HepG2 (cell line): ENCODE results near the gene CCT8. TPM values are rescaled to one million over a fixed set of nuclear protein-coding genes. Genes with fewer than 3 reads are reported as not detected.

Source experiments
- ATAC-seq: fragments of 200-7000 bp; cut with Tn5 transposase; 3 replicates; pipeline ENCODE4 v1.9.1; 2020; ENCODE audit warnings: mild to moderate bottlenecking, moderate library complexity
- BruUV-seq: library from RNA; stranded (reverse); fragments of 400-500 nt; replicated peaks from 2 replicates; lab custom pipeline; 2021; lab: Mats Ljungman, UMichigan
- CTCF ChIA-PET: fragments of 300-600 bp; formaldehyde crosslinking; extraction: SDS; loops from one replicate; lab custom pipeline; 2021; ENCODE audit warnings: low total read pairs, inconsistent platforms, low intra/inter-chr PET ratio; lab: Yijun Ruan, JAX
- POLR2A ChIA-PET: fragments of 350-600 bp; sonication (Branson Sonifier 250); formaldehyde crosslinking; loops from one replicate; lab custom pipeline; 2020; ENCODE audit warnings: antibody characterized with exemption, inconsistent platforms; lab: Yijun Ruan, JAX
- DNase-seq: peaks from one replicate; pipeline ENCODE4 v3.0.0-alpha.2; 2015; ENCODE audit warnings: low spot score
- FAIRE-seq: peaks from 3 replicates; lab custom pipeline; 2011; peaks lifted over from hg19 to GRCh38; lab: Jason Lieb, UNC
- H2AFZ ChIP-seq: one replicate; pipeline ENCODE4 v1.6.1; 2011; ENCODE audit warnings: low read length, inconsistent platforms
- H3K27ac ChIP-seq: fragments of 300-600 bp; 3 replicates; pipeline ENCODE4 v1.8.0; 2011; ENCODE audit warnings: mixed run types, mild to moderate bottlenecking, mixed read lengths, low read length, inconsistent platforms; ENCODE audit not compliant: insufficient read depth; ENCODE audit errors: extremely low read length
- H3K27me3 ChIP-seq, 2 experiments: fragments of 200-600 bp in 1 of 2; 2 replicates in 1 of 2; 3 replicates in 1 of 2; pipeline versions ENCODE4 v1.6.0 to v1.8.0; 2011; ENCODE audit warnings: low read length in 2 of 2, mild to moderate bottlenecking in 2 of 2, moderate library complexity in 2 of 2, inconsistent platforms in 1 of 2; ENCODE audit not compliant: insufficient read depth in 2 of 2, control insufficient read depth in 1 of 2
- H3K36me3 ChIP-seq, 2 experiments: fragments of 200-600 bp in 1 of 2; replicated peaks in 1 of 2; 2 replicates in 1 of 2; 3 replicates in 1 of 2; pipeline versions ENCODE4 v1.5.1 to v1.8.0; 2011; ENCODE audit warnings: low read length in 2 of 2, inconsistent platforms in 1 of 2; ENCODE audit not compliant: insufficient read depth in 2 of 2, control insufficient read depth in 1 of 2
- H3K4me1 ChIP-seq: 2 replicates; pipeline ENCODE4 v1.5.1; 2012; ENCODE audit warnings: low read length, inconsistent platforms; ENCODE audit not compliant: insufficient read depth
- H3K4me2 ChIP-seq: 2 replicates; pipeline ENCODE4 v1.6.0; 2011; ENCODE audit warnings: low read depth, low read length, inconsistent platforms
- H3K4me3 ChIP-seq, 3 experiments: fragments of 200-600 bp in 1 of 3; sonication (generic), shearing (Covaris generic) in 1 of 3; replicated peaks in 1 of 3; 2 replicates each; pipeline ENCODE4 v1.5.1; 2011 to 2016; ENCODE audit warnings: low read length in 3 of 3, inconsistent platforms in 2 of 3, low read depth in 2 of 3, mild to moderate bottlenecking in 2 of 3, control low read depth in 1 of 3, mixed read lengths in 1 of 3; ENCODE audit not compliant: insufficient read depth in 1 of 3
- H3K79me2 ChIP-seq: one replicate; pipeline ENCODE4 v1.6.1; 2011; ENCODE audit warnings: low read length, inconsistent platforms; ENCODE audit not compliant: insufficient read depth
- H3K9ac ChIP-seq: 2 replicates; pipeline ENCODE4 v1.6.0; 2011; ENCODE audit warnings: mild to moderate bottlenecking, low read depth, low read length, inconsistent platforms; ENCODE audit not compliant: insufficient read depth
- H3K9me3 ChIP-seq: 2 replicates; pipeline ENCODE4 v1.5.1; 2012; ENCODE audit warnings: mild to moderate bottlenecking, low read length
- H4K20me1 ChIP-seq: 2 replicates; pipeline ENCODE4 v1.6.0; 2011; ENCODE audit warnings: inconsistent platforms, mild to moderate bottlenecking, low read length, moderate library complexity; ENCODE audit not compliant: insufficient read depth
- CBX1 ChIP-seq: IDR thresholded peaks from one replicate; pipeline ENCODE4 v1.6.1; 2016; ENCODE audit warnings: antibody characterized with exemption, low read depth
- FIP1L1 ChIP-seq: fragments of 200-400 bp; formaldehyde crosslinking; IDR thresholded peaks from 2 replicates; pipeline ENCODE4 v1.6.1; 2018; ENCODE audit warnings: low read depth, mild to moderate bottlenecking, low read length, moderate library complexity, borderline replicate concordance; ENCODE audit not compliant: insufficient read depth
- RARA ChIP-seq: IDR thresholded peaks from 2 replicates; pipeline ENCODE4 v1.6.1; 2016; ENCODE audit warnings: missing genetic modification reagents, missing compliant biosample characterization
- ZNF709 ChIP-seq: sonication (generic); formaldehyde crosslinking; IDR thresholded peaks from 2 replicates; pipeline ENCODE4 v1.5.0; 2020; ENCODE audit warnings: mild to moderate bottlenecking, missing genetic modification reagents
- WGBS: methylation state at CpG from one replicate; pipeline ENCODE4 v1.1.6; 2017; ENCODE audit warnings: low lambda C conversion rate; 5-methylcytosine and 5-hydroxymethylcytosine counted together
- in situ Hi-C: cut with HindIII; loops from 2 replicates; pipeline ENCODE4 v1.10.0; 2017; ENCODE audit warnings: low pct_unique_long_range_greater_than_20kb; ENCODE audit not compliant: extremely low pct_ligation_motif_present
- intact Hi-C: fragments of 100-400 bp; cut with micrococcal nuclease; formaldehyde crosslinking; loops from one replicate; pipeline ENCODE4 v1.10.0; 2022; ENCODE audit not compliant: unreplicated experiment
- polyA plus RNA-seq, 8 experiments: library from polyadenylated mRNA; depleted of rRNA in 3 of 8; stranded (reverse) in 7 of 8; unstranded in 1 of 8; fragments of >200 nt; fragmentation: Illumina TruSeq in 4 of 8; extraction: Trizol in 4 of 8; gene quantifications; 2 replicates each; pipeline versions ENCODE4 v1.2.1 to v1.2.3, GENCODE V29; 2011 to 2016; ENCODE audit warnings: low read depth in 4 of 8, missing spikeins in 1 of 8, mixed read lengths in 1 of 8; ENCODE audit not compliant: insufficient read depth in 1 of 8
- total RNA-seq, 5 experiments: library from RNA; depleted of rRNA; stranded (reverse); fragments of >200 nt; fragmentation: Illumina TruSeq; extraction: Trizol; gene quantifications; 2 replicates each; pipeline ENCODE4 v1.2.3, GENCODE V29; 2016; ENCODE audit warnings: low read depth in 1 of 5
- TF ChIP-seq, protein P1 (sequence below): sonication (generic); formaldehyde crosslinking; IDR thresholded peaks from 2 replicates; pipeline ENCODE4 v1.9.0; 2021; ENCODE audit warnings: mild to moderate bottlenecking, missing genetic modification reagents
- TF ChIP-seq, protein P2 (sequence below): sonication (generic); formaldehyde crosslinking; IDR thresholded peaks from 2 replicates; pipeline ENCODE4 v1.8.1; 2023; ENCODE audit warnings: mild to moderate bottlenecking, missing genetic modification reagents, borderline replicate concordance

The CCT8 gene
- total and polyA plus RNA-seq, 2 of the 13 experiments (the other 11 are each of a cell fraction or from before 2014, with no cell fraction given): 127 to 325 TPM

DNA sequence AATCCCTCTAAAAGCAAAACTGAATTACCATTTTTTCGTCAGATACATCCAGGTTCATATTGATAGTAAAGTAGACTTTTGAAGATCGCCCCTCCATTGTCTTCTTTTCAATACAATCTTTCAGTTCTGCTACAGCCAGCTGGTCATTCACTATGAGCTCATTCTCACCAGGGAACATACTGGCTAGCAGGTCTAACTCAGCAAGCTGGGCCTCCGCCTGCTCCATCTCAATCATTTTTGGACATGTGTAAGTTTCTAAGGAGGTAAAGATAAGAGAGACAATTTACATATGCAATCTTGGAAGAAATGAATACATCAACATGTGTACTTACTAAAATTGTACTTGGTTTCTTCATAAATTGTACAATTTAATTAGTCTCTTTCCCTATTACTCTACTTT is 65.1 kb downstream of the CCT8 start:
- CTCF ChIA-PET: no interaction called here
- H3K9ac ChIP-seq: no peak overlapping the region

More for the DNA sequence above, 65.1 kb downstream of the CCT8 start:
- Histone ChIP-seq H3K27me3 (no peaks in the 10 kb centered on the region), H3K79me2 (no peaks in the 10 kb centered on the region), H3K4me2 (no peak overlapping the region), H3K4me3 (no peak overlapping the region), H2AFZ (no peak overlapping the region), H3K36me3 (0 out of 5 replicates have a peak, but pooled peaks cover 0 to 6% of the 10 kb centered on the region in 2 experiments), H3K9me3 (no peaks in the 10 kb centered on the region), H4K20me1 (no peaks in the 10 kb centered on the region), H3K27ac (no peak overlapping the region), H3K4me1 (peaks cover 17% of the 10 kb centered on the region)
- intact Hi-C loops (no loop called here), in situ Hi-C loops (no loop called here)
- no peak for DNase-seq
- ATAC-seq: no peak
- BruUV-seq: no TSS peak
- no peak for FAIRE-seq
- 98% methylated on average over 3 of the region's 3 CpGs for WGBS
- POLR2A ChIA-PET: no interaction called here
- no peak for TF ChIP-seq CBX1
- TF ChIP-seq ZNF709 (CRISPR knock-in tag): no peak
- no peak for TF ChIP-seq FIP1L1
- TF ChIP-seq, protein P1, sequence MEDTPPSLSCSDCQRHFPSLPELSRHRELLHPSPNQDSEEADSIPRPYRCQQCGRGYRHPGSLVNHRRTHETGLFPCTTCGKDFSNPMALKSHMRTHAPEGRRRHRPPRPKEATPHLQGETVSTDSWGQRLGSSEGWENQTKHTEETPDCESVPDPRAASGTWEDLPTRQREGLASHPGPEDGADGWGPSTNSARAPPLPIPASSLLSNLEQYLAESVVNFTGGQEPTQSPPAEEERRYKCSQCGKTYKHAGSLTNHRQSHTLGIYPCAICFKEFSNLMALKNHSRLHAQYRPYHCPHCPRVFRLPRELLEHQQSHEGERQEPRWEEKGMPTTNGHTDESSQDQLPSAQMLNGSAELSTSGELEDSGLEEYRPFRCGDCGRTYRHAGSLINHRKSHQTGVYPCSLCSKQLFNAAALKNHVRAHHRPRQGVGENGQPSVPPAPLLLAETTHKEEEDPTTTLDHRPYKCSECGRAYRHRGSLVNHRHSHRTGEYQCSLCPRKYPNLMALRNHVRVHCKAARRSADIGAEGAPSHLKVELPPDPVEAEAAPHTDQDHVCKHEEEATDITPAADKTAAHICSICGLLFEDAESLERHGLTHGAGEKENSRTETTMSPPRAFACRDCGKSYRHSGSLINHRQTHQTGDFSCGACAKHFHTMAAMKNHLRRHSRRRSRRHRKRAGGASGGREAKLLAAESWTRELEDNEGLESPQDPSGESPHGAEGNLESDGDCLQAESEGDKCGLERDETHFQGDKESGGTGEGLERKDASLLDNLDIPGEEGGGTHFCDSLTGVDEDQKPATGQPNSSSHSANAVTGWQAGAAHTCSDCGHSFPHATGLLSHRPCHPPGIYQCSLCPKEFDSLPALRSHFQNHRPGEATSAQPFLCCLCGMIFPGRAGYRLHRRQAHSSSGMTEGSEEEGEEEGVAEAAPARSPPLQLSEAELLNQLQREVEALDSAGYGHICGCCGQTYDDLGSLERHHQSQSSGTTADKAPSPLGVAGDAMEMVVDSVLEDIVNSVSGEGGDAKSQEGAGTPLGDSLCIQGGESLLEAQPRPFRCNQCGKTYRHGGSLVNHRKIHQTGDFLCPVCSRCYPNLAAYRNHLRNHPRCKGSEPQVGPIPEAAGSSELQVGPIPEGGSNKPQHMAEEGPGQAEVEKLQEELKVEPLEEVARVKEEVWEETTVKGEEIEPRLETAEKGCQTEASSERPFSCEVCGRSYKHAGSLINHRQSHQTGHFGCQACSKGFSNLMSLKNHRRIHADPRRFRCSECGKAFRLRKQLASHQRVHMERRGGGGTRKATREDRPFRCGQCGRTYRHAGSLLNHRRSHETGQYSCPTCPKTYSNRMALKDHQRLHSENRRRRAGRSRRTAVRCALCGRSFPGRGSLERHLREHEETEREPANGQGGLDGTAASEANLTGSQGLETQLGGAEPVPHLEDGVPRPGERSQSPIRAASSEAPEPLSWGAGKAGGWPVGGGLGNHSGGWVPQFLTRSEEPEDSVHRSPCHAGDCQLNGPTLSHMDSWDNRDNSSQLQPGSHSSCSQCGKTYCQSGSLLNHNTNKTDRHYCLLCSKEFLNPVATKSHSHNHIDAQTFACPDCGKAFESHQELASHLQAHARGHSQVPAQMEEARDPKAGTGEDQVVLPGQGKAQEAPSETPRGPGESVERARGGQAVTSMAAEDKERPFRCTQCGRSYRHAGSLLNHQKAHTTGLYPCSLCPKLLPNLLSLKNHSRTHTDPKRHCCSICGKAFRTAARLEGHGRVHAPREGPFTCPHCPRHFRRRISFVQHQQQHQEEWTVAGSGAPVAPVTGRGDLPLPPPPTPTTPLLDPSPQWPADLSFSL (CRISPR knock-in tag): no peak
- TF ChIP-seq RARA (CRISPR knock-in tag): no peak
- TF ChIP-seq, protein P2, sequence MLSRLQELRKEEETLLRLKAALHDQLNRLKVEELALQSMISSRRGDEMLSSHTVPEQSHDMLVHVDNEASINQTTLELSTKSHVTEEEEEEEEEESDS: no peak
